ENCODE measurements around the gene CDH23.
A peak's percentile ranks its signal among the peaks of the same experiment; 100 is the strongest.

CDH23 gene

DNA sequence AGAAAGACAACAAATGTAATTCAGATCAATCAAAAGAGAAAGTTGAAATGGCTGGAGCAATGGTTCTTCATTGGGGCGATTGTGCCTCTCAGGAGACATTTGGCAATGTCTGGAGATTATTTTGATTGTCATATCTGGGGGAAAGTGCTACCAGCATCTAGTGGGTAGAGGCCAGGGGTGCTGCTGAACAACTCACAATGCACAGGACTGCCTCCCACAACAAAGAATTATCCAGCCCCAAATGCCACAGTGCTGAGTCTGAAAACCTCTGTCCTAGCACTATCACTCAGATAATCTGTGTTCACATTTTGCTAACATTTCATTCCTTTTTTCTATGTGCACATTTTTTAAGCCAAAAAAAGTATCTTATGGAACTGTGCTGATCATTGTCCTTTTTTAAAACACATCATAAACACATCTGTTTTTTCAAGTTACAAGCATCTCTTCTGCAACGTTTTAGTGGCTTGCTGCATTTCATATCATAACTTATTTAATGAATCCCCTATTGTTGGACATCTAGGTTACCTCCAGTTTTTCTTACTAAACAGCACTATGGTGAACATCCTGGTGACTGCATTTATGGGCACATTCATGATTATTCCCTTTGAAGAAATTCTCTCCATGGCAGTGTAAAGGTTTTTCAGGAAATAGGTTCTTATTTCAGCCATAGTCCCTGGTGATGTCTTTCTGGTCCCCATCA, 208.7 kb downstream of the CDH23 start:
- DNase-seq (ENCODE audit: low spot score): no peak

- no peak for DNase-seq (ENCODE audit: low spot score)
Observed at GRCh38 chr10:71606257-71607081, 209.7 kb downstream of the CDH23 start.

DNA sequence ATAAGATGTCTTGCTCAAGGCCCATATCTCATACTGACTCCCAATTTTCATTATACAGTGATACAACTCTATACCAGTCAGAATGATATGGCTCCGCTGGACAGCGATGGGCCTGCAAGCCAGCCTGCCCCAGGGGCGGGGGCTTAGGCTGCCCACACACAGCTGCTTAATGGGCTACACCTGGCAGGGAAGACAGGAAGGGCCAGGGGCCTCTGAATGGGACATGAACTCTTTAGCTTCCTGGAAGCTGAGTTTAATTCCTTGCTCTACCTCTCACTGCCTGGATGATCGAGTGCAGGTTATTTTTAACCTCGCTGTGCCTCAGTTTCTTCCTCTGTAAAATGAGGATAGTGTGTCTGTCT, 210.3 kb downstream of the CDH23 start:
- no peak for DNase-seq (ENCODE audit: low spot score)

- peak; percentile 68 for DNase-seq (ENCODE audit: low spot score)
Observed at GRCh38 chr10:71608819-71609768, 212.4 kb downstream of the CDH23 start.

DNA sequence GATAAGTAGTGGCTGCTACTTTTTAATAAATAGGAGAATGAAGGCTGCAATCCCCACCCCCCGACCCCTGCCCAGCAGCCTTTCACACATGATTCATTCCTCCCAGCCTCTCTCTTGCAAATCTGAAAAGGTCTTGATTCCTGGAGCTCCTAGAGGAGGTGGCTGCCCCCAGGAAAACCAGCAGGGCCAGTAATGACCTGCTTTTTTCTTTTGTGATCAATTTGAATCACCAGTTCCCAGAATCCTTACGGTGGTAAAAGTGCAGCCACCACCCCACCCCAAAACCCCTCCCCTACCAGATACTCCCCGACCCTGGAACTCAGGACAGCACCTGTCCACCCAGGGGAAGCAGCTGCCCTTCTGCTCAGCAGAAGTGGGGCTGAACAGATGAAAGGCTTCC, 213.9 kb downstream of the CDH23 start:
- DNase-seq (ENCODE audit: low spot score): no peak

GRCh38 chr10:71611131-71611530, 214.4 kb downstream of the CDH23 start:
- DNase-seq (ENCODE audit: low spot score): no peak

DNA sequence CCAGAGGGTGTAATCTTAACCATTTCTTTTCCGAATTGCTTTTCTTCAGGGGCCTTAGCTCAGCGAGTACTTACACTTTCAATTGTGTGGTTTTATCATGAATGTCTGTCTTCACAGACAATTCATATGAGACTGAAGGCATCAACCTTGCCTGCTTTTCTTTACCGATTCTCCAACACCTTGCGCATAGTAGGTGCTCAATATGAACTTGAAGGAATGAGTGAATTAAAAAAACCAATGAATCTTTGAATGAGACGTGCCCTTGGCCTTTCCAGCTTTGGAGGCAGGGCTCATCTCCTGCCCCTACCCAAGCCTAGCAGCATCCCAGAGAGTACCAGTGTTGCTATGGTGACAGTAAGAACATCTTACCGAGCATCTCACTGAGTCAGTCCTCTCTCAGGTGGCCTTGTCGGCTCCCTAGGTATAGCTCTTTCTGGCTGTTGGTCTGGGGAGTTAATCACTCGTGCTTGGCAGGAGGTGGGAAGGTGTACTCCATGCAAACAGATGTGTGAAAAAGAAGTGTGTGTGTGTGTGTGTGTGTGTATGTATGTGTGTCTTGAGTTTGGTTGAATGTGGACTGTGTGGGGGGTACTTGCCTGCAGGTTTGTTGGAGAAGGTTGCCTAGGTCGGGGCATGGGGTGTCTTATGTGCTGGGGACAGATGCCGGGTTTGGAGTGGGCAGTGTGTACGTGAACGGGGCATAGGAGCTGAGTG, 215.1 kb downstream of the CDH23 start:
- no peak for DNase-seq (ENCODE audit: low spot score)

DNA sequence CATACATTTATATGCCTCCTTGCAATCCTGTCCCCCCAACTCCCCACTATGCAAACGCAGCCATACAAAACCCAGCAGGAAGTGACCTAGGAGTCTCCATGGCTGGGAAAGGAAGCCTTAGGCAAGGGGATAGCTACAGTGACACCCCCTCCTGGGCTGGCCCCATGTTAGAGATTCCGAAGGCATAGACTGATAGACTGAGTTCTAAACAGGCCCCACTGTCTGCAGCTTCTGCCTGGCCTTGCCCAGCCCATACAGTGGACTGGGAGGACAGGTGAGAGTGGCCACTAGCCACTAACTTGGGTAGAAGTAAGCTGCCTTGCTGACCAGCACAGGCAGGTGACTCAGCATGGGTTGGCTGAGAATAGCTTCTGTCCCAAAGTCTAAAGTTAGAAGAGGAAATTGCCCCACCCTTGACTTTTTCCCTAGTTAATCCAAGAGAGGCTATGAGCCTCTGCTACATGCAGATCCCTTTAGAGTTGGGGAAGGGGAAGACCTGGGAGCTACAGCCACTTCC, 216.6 kb downstream of the CDH23 start:
- DNase-seq (ENCODE audit: low spot score): peak; percentile 66

- no peak for DNase-seq (ENCODE audit: low spot score)
Observed at GRCh38 chr10:71613877-71614276, 217.2 kb downstream of the CDH23 start.

- no peak for DNase-seq (ENCODE audit: low spot score)
Observed at GRCh38 chr10:71614946-71615345, 218.2 kb downstream of the CDH23 start.

DNA sequence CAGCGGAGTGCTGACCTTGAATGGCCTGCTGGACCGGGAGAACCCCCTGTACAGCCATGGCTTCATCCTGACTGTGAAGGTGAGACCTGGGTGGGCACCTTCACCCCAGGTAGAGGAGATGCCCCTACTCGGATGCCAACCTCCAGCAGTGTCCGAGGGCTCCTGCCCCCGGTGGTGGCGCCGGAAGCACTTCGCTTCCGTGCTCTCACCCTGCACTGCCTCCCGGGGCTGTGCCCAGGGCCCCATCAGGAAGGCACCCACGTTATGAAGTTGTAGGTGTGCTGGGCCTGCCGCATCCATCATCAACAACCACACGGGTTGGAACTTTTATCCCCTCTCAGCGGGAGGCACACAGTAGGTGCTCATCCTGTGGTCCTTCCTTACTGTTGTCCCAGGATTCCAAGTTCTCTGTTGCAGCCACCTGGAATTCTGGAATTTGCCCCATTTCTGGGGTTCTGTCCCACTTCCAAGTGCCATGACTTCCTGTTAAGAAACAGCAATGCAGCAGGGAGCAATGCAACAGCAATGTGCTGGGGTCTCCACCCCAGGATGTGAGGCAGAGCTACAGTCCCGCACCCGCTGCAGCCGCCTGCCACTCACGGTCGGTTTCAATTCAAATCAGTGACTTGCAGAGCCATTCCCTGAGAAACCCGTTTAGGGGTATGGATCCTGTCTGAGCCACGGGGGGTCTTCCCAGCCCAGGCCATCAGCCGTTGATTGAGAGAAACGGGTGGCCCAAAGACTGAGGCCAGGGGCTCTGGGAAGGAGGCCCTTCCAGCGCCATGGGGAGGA, 219.0 kb downstream of the CDH23 start:
- no peak for DNase-seq (ENCODE audit: low spot score)

DNA sequence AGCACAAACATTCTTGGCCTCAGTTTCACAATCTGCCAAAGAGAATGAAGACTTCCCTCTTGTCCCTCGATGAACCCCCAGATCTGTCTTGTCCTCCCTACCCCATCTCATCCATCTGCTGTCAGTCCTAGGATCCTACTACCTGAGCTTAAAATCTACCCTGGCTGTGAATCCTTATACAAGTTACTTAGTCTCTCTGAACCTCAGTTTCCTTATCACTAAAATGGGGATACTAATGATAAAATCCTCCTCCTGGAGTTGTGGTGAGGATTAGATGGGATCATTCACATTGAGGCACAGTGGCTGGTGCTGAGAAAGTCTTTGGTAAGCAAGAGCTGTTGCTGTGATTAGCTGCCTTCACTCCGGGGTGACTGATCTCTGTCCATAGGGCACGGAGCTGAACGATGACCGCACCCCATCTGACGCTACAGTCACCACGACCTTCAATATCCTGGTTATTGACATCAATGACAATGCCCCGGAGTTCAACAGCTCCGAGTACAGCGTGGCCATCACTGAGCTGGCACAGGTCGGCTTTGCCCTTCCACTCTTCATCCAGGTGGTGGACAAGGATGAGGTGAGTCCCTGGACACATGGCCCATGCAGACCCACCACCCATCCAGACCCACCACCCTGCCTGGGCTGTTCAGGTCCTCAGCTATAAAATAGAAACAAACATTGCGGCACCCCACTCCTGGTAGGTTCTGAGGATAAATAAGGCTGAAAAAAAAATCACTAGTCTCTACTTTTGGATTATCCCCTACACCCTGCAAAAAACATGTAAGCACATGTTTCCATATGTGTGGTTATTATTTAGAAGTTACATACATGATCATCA, 220.3 kb downstream of the CDH23 start:
- DNase-seq (ENCODE audit: low spot score): no peak

- no peak for DNase-seq (ENCODE audit: low spot score)
Observed at GRCh38 chr10:71618176-71618575, 221.5 kb downstream of the CDH23 start.

- no peak for DNase-seq (ENCODE audit: low spot score)
Observed at GRCh38 chr10:71618598-71618997, 221.9 kb downstream of the CDH23 start.

DNA sequence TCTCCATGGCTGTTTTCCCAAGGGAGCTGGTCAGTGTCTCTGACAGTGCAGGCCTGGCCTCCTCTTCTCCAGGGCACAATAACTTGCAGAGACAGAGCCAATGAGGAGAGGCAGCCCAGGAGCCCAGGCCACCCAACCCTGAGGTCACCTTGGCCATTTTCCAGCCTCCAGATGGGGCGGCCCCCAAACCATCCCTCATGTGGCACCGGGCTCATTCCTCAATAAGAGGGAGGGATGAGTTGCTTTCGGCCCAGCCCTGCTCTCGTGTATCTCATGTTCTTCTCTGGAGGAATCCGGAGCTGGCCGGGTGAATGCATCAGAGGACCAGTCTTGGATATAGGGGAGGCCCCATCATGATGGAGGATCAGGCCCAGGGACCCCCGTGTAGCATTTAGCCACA, 223.9 kb downstream of the CDH23 start:
- no peak for DNase-seq (ENCODE audit: low spot score)

DNA sequence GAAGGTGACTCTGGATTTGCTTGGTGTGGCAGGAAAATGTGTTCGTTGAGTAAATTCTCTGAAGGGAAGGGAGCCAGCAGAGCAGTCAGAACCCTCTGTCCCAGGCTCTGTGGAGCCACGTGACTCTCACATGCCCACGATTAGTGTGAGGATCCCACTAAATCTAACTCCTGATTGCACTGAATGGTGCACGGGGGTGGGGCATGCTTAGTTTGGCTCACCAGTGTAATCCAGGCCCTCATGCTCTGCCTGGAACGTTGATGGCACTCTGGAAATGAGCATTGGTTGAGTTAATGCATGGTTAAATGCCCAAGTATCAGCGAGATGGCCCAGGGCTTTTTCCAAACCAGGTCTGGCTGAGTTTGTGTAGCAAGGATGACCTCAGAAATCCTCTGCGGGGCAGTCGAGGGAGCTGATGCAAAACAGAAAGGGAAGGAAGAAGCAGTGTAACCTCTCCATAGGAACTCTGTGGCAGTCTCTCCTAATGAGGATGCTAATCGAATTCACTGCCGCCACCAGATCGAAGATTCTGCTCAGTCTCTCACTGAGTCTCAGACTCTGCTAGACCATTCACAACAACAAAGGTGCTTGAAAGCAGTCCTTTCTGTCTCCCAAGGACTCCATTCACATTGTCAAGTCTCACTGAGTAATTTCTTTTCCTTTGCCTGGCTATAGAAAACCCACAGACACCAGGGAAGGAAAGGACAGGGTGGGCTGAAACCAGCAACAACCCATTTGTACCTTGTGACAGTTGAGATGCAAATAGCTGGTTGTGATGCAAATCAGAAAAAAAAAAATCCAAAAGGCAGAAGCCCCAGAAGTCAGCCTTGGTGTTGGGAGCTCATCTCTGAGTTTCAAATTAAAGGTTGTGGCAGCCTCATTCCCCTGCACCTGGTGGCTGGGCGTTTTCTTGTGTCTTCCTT, 224.8 kb downstream of the CDH23 start:
- no peak for DNase-seq (ENCODE audit: low spot score)

GRCh38 chr10:71622154-71622526, 225.4 kb downstream of the CDH23 start:
- DNase-seq (ENCODE audit: low spot score): peak; percentile 41

GRCh38 chr10:71622616-71623015, 225.9 kb downstream of the CDH23 start:
- no peak for DNase-seq (ENCODE audit: low spot score)

All from LoVo (cell line).